ENCODE results near the gene MOB2.

GRCh38 chr11:1450949-1451710, 35.4 kb downstream of the MOB2 start:
- TF ChIP-seq CTCF (IDR thresholded peaks at IDR 0.05), result no peak
- TF ChIP-seq POLR2AphosphoS5 (IDR thresholded peaks at IDR 0.05), result no peak

Measured in breast epithelium (tissue), 3 donors.